Tibial nerve (tissue), 3 donors: ENCODE results near the gene CRYBB1.

Experiments used
- CTCF ChIP-seq, 5 experiments: fragments of 200-600 bp in 3 of 5; fragments of 450-650 bp in 2 of 5; sonication (generic) in 3 of 5; IDR thresholded peaks; one replicate each; pipeline ENCODE4 v1.5.1; 2016 to 2019; ENCODE audit warnings: antibody characterized with exemption in 5 of 5, mild to moderate bottlenecking in 3 of 5, moderate library complexity in 2 of 5
- POLR2A ChIP-seq, 2 donors: fragments of 450-650 bp; IDR thresholded peaks; one replicate each; pipeline ENCODE4 v1.6.1; 2017; ENCODE audit warnings: antibody characterized with exemption in 2 of 2, mild to moderate bottlenecking in 2 of 2, moderate library complexity in 2 of 2

- TF ChIP-seq CTCF (IDR thresholded peaks at IDR 0.05) (no peak), POLR2A (IDR thresholded peaks at IDR 0.05) (no peak)
Observed at GRCh38 chr22:26599505-26599904, 18.3 kb downstream of the CRYBB1 start.
